ENCODE data around the gene CHRNB4. TPM values are rescaled to one million over a fixed set of nuclear protein-coding genes. Genes with fewer than 3 reads are reported as not detected.

CHRNB4 gene
- total RNA-seq, 4 donors from 2014 or later = 0.21 to 0.69 TPM; not detected in 2

GRCh38 chr15:78630886-78631633 is 9.9 kb downstream of the CHRNB4 start:
- no peak overlapping the region for H3K4me3 ChIP-seq
- H3K27ac ChIP-seq = no peak overlapping the region
- DNase-seq = no peak
- H3K36me3 ChIP-seq = no peaks in the 10 kb centered on the region
- intact Hi-C loops (cut with DNase I; ENCODE audit: low total_unique reads) = no loop called here
- H3K9me3 ChIP-seq = no peaks in the 10 kb centered on the region
- no peak for TF ChIP-seq CTCF (IDR thresholded peaks at IDR 0.05)
- TF ChIP-seq POLR2A (IDR thresholded peaks at IDR 0.05) = no peak
- H3K4me1 ChIP-seq = no peaks in the 10 kb centered on the region
- H3K27me3 ChIP-seq = no peaks in the 10 kb centered on the region

DNA sequence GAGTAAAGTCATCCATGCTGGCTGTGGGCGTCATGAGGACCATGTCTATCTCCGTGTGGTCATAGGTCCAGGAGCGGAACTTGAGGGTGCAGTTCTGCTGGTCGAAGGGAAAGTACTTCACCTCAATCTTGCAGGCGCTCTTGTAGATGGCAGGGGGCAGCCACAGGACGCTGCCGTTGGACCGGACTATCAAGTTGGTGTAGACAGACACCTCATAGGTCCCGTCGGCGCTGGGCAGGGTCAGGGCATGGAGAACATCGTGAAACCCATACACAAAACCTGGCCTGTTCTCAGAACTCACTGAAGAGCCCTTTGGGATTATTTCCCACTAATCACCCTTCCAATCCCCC is 11.3 kb downstream of the CHRNB4 start:
- Histone ChIP-seq H3K27ac (no peak overlapping the region), H3K36me3 (no peaks in the 10 kb centered on the region), H3K4me3 (no peak overlapping the region), H3K4me1 (no peaks in the 10 kb centered on the region), H3K9me3 (no peaks in the 10 kb centered on the region), H3K27me3 (no peaks in the 10 kb centered on the region)
- TF ChIP-seq CTCF (IDR thresholded peaks at IDR 0.05) = no peak
- TF ChIP-seq POLR2A (IDR thresholded peaks at IDR 0.05) = no peak
- DNase-seq = no peak
- intact Hi-C loops (cut with DNase I; ENCODE audit: low total_unique reads) = no loop called here

- no peaks in the 10 kb centered on the region for H3K27me3 ChIP-seq
- H3K27ac ChIP-seq = no peak overlapping the region
- no peak for DNase-seq
- no peaks in the 10 kb centered on the region for H3K4me1 ChIP-seq
- H3K36me3 ChIP-seq = no peaks in the 10 kb centered on the region
- no peaks in the 10 kb centered on the region for H3K9me3 ChIP-seq
- no peak overlapping the region for H3K4me3 ChIP-seq
- intact Hi-C loops (cut with DNase I; ENCODE audit: low total_unique reads) = no loop called here
- no peak for TF ChIP-seq CTCF (IDR thresholded peaks at IDR 0.05)
- no peak for TF ChIP-seq POLR2A (IDR thresholded peaks at IDR 0.05)
These were observed 11.8 kb downstream of the CHRNB4 start for GRCh38 chr15:78629031-78629715.

- H3K36me3 ChIP-seq = no peaks in the 10 kb centered on the region
- intact Hi-C loops (cut with DNase I; ENCODE audit: low total_unique reads) = no loop called here
- DNase-seq = no peak
These were observed 12.8 kb downstream of the CHRNB4 start for GRCh38 chr15:78628227-78628626.

More at GRCh38 chr15:78628227-78628626, 12.8 kb downstream of the CHRNB4 start:
- no peak overlapping the region for H3K27ac ChIP-seq
- TF ChIP-seq CTCF (IDR thresholded peaks at IDR 0.05) = no peak
- TF ChIP-seq POLR2A (IDR thresholded peaks at IDR 0.05) = no peak
- H3K4me1 ChIP-seq = no peaks in the 10 kb centered on the region
- no peaks in the 10 kb centered on the region for H3K9me3 ChIP-seq
- H3K4me3 ChIP-seq = no peak overlapping the region
- H3K27me3 ChIP-seq = no peaks in the 10 kb centered on the region
